Measurements from ENCODE around the gene MEG3. TPM values are rescaled to one million over a fixed set of nuclear protein-coding genes. Genes with fewer than 3 reads are reported as not detected.

Gene MEG3
- total RNA-seq, 2 donors from 2014 or later = 5.3 to 15.3 TPM

DNA sequence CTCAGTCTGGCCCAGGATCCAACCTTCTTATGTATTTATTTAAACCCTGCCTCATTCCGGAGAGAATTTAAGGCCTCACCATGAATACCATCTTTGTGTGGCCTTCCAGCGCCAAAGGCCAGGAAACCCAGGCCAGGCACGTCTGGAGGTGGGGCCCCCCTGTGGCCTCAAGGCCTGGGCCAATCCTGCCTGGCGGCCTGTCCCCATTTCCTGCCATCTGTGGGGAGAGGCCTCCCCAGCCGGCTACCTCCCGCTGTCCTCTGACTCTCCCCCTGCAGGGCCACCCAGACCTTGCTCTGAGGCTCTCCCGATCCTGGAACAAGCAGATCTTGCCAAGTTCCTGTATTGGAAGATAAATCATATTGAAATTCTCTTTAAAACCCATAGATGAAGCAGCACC lies 37.4 kb upstream of the MEG3 start:
- no peak overlapping the region for H3K9ac ChIP-seq (ENCODE audit: extremely low read depth, low read length, poor library complexity, severe bottlenecking)
- H3K36me3 ChIP-seq (ENCODE audit: control insufficient read depth, insufficient read depth, low read length) = no peaks in the 10 kb centered on the region
- H3K9me3 ChIP-seq (ENCODE audit: control insufficient read depth, low read length) = no peaks in the 10 kb centered on the region
- peaks cover 6% of the 10 kb centered on the region for H3K27me3 ChIP-seq (ENCODE audit: control insufficient read depth, insufficient read depth, low read length, poor library complexity, severe bottlenecking)
- H3K27me3 Mint-ChIP-seq (ENCODE audit: insufficient read depth) = peaks cover 9% of the 10 kb centered on the region
- no peaks in the 10 kb centered on the region for H3K4me1 ChIP-seq (ENCODE audit: control insufficient read depth, insufficient read depth, low read length)
- H3K9me3 Mint-ChIP-seq = no peaks in the 10 kb centered on the region
- no peaks in the 10 kb centered on the region for H3K36me3 Mint-ChIP-seq (ENCODE audit: low read depth)
- WGBS, 2 experiments (ENCODE audit: insufficient coverage in 1 of 2, insufficient read length in 1 of 2) = 90 to 93% methylated on average over 2 to 7 of the region's 7 CpGs
- TF ChIP-seq, protein P1, sequence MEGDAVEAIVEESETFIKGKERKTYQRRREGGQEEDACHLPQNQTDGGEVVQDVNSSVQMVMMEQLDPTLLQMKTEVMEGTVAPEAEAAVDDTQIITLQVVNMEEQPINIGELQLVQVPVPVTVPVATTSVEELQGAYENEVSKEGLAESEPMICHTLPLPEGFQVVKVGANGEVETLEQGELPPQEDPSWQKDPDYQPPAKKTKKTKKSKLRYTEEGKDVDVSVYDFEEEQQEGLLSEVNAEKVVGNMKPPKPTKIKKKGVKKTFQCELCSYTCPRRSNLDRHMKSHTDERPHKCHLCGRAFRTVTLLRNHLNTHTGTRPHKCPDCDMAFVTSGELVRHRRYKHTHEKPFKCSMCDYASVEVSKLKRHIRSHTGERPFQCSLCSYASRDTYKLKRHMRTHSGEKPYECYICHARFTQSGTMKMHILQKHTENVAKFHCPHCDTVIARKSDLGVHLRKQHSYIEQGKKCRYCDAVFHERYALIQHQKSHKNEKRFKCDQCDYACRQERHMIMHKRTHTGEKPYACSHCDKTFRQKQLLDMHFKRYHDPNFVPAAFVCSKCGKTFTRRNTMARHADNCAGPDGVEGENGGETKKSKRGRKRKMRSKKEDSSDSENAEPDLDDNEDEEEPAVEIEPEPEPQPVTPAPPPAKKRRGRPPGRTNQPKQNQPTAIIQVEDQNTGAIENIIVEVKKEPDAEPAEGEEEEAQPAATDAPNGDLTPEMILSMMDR (conservative IDR thresholded peaks at IDR 0.05) = no peak
- H3K27ac ChIP-seq (ENCODE audit: low read depth, low read length) = no peak overlapping the region
- H3K27ac Mint-ChIP-seq = no peak overlapping the region
- DNase-seq = no peak
- no peaks in the 10 kb centered on the region for H3K4me1 Mint-ChIP-seq
- no peak overlapping the region for H3K4me3 ChIP-seq (ENCODE audit: low read length)
- H3K4me3 Mint-ChIP-seq = no peak overlapping the region

DNA sequence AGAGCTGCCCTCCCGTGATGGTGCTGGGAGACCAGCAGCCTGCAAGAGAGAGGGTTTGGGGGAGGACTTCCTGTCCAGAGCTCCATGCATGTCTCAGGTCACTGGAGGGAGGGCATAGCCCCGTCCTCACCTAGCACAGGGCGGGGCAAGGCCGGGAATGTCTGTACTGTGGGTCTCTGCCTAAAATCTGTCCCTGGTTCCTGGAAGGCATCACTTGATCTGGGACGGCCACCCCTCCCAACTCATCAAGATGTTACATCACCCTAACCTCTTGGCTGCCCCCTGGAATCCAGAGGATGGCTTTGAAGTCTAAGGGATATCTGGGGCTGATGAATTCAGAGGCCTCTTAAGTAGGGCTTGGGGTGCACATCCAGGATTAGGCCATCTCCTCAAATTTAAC lies 37.0 kb upstream of the MEG3 start:
- Histone ChIP-seq H3K9ac (ENCODE audit: extremely low read depth, low read length, poor library complexity, severe bottlenecking) (no peak overlapping the region), H3K36me3 (ENCODE audit: control insufficient read depth, insufficient read depth, low read length) (no peaks in the 10 kb centered on the region), H3K27me3 (ENCODE audit: control insufficient read depth, insufficient read depth, low read length, poor library complexity, severe bottlenecking) (peaks cover 6% of the 10 kb centered on the region), H3K4me3 (ENCODE audit: low read length) (no peak overlapping the region), H3K9me3 (ENCODE audit: control insufficient read depth, low read length) (no peaks in the 10 kb centered on the region), H3K4me1 (ENCODE audit: control insufficient read depth, insufficient read depth, low read length) (no peaks in the 10 kb centered on the region), H3K27ac (ENCODE audit: low read depth, low read length) (no peak overlapping the region)
- TF ChIP-seq, protein P1 (conservative IDR thresholded peaks at IDR 0.05) = no peak
- 86% methylated on average over 3 to 5 of the region's 5 CpGs for WGBS, 2 experiments (ENCODE audit: insufficient coverage in 1 of 2, insufficient read length in 1 of 2)
- peaks cover 3% of the 10 kb centered on the region for H3K4me1 Mint-ChIP-seq
- DNase-seq = no peak
- no peak overlapping the region for H3K4me3 Mint-ChIP-seq
- H3K9me3 Mint-ChIP-seq = no peaks in the 10 kb centered on the region
- H3K27ac Mint-ChIP-seq = no peak overlapping the region
- no peaks in the 10 kb centered on the region for H3K36me3 Mint-ChIP-seq (ENCODE audit: low read depth)
- H3K27me3 Mint-ChIP-seq (ENCODE audit: insufficient read depth) = peaks cover 9% of the 10 kb centered on the region

DNA sequence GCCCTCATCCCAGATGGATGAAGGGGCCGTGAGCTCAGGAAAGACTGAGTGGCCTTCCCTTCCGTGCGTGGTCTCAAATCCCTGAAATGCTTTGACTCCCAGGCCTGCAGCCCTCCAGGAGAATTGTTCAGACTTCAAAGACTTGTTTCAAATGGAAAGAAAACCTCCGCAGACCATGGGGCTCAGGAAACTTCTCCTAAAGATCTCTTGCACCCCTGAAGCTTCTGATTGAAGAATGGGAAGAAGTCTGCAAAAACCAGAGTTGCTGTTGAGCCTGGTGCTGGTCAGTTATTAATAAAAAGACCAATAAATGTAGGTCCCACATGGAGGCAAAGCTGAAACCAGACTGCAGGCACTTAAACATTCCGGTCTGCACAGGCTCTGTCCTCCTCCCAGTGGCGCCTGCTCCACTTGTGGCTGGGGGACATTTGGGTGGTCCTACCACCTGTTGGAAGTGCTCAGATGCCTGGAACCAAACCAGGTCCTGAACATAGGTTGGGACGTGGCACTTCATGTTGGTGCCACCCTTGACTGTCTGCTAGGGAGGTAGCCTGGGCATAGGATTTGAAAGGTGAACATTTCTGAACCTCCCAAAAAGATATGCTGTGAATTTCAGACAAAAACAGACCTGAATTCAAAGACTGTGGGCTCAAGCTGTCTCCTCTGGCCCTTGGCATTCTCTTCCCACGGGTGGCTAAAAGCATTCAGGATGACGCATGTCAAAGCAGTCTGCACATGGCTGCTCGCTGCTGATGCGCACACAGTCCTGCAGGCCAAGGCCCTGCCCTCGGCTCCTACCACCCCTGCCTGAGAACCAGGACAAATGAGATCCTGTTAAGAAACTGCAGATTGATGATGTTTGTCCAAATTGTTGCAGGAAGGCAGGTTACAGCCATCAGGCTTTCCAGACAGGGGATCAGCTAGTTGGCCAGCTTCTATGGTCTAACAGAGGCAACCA lies 36.2 kb upstream of the MEG3 start:
- no peak overlapping the region for H3K27ac ChIP-seq (ENCODE audit: low read depth, low read length)
- H3K9me3 Mint-ChIP-seq = no peaks in the 10 kb centered on the region
- TF ChIP-seq, protein P1 (conservative IDR thresholded peaks at IDR 0.05) = no peak
- peaks cover 6% of the 10 kb centered on the region for H3K27me3 ChIP-seq (ENCODE audit: control insufficient read depth, insufficient read depth, low read length, poor library complexity, severe bottlenecking)
- H3K9me3 ChIP-seq (ENCODE audit: control insufficient read depth, low read length) = no peaks in the 10 kb centered on the region
- H3K36me3 ChIP-seq (ENCODE audit: control insufficient read depth, insufficient read depth, low read length) = no peaks in the 10 kb centered on the region
- H3K27me3 Mint-ChIP-seq (ENCODE audit: insufficient read depth) = peaks cover 9% of the 10 kb centered on the region
- H3K4me1 ChIP-seq (ENCODE audit: control insufficient read depth, insufficient read depth, low read length) = no peaks in the 10 kb centered on the region
- no peak overlapping the region for H3K9ac ChIP-seq (ENCODE audit: extremely low read depth, low read length, poor library complexity, severe bottlenecking)
- no peak overlapping the region for H3K4me3 ChIP-seq (ENCODE audit: low read length)
- WGBS, 2 experiments (ENCODE audit: insufficient coverage in 1 of 2, insufficient read length in 1 of 2) = 91% methylated on average over 11 to 12 of the region's 12 CpGs
- no peak overlapping the region for H3K4me3 Mint-ChIP-seq
- DNase-seq = no peak
- H3K27ac Mint-ChIP-seq = no peak overlapping the region
- H3K4me1 Mint-ChIP-seq = peaks cover 9% of the 10 kb centered on the region
- H3K36me3 Mint-ChIP-seq (ENCODE audit: low read depth) = no peaks in the 10 kb centered on the region
